ENCODE data around the gene COX4I2.

COX4I2 gene

GRCh38 chr20:31682927-31683326 is 45.2 kb downstream of the COX4I2 start:
- H3K4me3 ChIP-seq (replicated peaks; ENCODE audit: low read depth, low read length) = no peak overlapping the region
- DNase-seq (ENCODE audit: extremely low read depth, low read depth) = no peak
- no peak for TF ChIP-seq CTCF (IDR thresholded peaks at IDR 0.05; ENCODE audit: low read depth, low read length, missing control alignments)

- DNase-seq (ENCODE audit: extremely low read depth, low read depth) = no peak
- TF ChIP-seq CTCF (IDR thresholded peaks at IDR 0.05; ENCODE audit: low read depth, low read length, missing control alignments) = no peak
Observed at GRCh38 chr20:31684153-31685015, 46.7 kb downstream of the COX4I2 start.

DNA sequence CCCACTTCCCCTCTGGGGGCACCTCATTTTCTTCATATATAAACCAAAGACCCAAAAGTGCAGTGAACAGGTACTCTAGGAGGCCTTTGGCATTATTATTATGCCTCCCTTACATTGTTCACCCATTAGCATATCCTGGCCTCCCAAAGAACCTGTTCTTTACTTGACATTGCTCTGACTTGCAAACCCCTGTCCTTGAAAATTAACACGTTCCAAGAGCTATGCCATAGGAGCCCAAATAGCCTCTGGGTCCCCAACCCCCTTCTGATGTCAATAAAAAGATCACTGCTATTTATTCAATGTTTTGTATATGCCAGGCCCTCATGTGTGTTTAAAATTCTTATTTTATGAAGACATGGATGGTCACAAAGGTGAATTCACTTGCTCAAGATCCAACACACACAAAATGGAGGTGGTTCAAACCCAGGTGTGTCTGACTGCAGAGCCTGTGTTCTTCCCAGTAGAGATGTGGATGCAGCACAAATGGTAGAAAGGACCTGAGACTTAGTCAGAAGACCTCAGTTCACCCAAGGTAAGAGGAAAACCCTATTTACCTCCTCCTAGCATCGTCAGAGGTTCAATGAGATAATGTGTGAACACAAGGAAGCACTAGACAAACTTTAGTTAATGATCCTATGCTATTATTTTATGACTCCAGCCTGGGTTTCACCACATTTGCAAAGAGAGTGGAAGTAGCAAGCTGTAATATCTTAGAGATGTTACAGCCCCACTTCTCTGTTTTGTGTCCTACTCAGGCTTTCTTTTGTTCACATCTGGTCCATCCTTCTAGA is 48.3 kb downstream of the COX4I2 start:
- TF ChIP-seq CTCF (IDR thresholded peaks at IDR 0.05; ENCODE audit: low read depth, low read length, missing control alignments) = no peak
- DNase-seq (ENCODE audit: extremely low read depth, low read depth) = no peak
- H3K4me3 ChIP-seq (replicated peaks; ENCODE audit: low read depth, low read length) = no peak overlapping the region

More at GRCh38 chr20:31684153-31685015, 46.7 kb downstream of the COX4I2 start:
- no peak overlapping the region for H3K4me3 ChIP-seq (replicated peaks; ENCODE audit: low read depth, low read length)

DNA sequence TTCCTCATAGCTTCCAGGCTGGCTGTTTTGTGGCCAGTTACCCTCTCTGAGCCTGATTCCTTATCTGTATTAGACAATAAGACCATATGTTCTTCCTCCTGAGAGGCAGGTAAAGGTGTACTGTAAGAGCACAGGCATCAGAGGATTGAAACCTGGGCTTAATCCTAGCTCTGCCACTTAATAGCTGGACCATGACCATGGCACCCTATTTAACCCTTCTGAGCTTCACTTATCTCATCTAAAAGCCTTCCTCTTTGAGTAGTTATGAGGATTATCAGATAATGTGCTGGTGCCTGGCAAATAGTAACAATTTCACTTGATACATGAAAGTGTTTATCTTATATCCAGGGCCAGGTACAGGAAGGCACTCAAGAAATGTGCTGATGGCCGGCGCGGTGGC is 50.1 kb downstream of the COX4I2 start:
- no peak overlapping the region for H3K4me3 ChIP-seq (replicated peaks; ENCODE audit: low read depth, low read length)
- no peak for DNase-seq (ENCODE audit: extremely low read depth, low read depth)
- no peak for TF ChIP-seq CTCF (IDR thresholded peaks at IDR 0.05; ENCODE audit: low read depth, low read length, missing control alignments)

GRCh38 chr20:31689141-31689540 is 51.4 kb downstream of the COX4I2 start:
- no peak overlapping the region for H3K4me3 ChIP-seq (replicated peaks; ENCODE audit: low read depth, low read length)
- no peak for TF ChIP-seq CTCF (IDR thresholded peaks at IDR 0.05; ENCODE audit: low read depth, low read length, missing control alignments)
- DNase-seq (ENCODE audit: extremely low read depth, low read depth) = no peak

DNA sequence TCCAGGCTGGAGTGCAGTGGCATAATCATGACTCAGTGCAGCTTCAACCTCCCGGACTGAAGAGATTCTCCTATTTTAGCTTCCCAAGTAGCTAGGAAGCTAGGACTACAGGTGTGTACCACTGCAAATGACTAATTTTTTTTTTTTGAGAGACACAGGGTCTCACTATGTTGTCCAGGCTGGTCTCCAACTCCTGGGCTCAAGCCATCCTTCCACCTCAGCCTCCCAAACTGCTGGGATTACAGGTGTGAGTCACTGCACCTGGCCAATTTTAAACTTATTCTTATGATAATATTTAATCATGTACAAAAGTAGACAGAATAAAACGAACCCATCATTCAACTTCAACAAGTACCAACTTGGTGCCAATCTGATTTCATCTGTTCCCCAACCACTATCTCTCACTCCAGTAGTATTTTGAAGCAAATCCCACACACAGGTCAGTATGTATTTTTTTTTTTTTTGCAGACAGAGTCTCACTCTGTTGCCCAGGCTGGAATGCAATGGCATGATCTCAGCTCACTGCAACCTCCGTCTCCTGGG is 52.5 kb downstream of the COX4I2 start:
- no peak overlapping the region for H3K4me3 ChIP-seq (replicated peaks; ENCODE audit: low read depth, low read length)
- TF ChIP-seq CTCF (IDR thresholded peaks at IDR 0.05; ENCODE audit: low read depth, low read length, missing control alignments) = no peak
- DNase-seq (ENCODE audit: extremely low read depth, low read depth) = no peak
